ENCODE results near the gene ABLIM2.

DNA sequence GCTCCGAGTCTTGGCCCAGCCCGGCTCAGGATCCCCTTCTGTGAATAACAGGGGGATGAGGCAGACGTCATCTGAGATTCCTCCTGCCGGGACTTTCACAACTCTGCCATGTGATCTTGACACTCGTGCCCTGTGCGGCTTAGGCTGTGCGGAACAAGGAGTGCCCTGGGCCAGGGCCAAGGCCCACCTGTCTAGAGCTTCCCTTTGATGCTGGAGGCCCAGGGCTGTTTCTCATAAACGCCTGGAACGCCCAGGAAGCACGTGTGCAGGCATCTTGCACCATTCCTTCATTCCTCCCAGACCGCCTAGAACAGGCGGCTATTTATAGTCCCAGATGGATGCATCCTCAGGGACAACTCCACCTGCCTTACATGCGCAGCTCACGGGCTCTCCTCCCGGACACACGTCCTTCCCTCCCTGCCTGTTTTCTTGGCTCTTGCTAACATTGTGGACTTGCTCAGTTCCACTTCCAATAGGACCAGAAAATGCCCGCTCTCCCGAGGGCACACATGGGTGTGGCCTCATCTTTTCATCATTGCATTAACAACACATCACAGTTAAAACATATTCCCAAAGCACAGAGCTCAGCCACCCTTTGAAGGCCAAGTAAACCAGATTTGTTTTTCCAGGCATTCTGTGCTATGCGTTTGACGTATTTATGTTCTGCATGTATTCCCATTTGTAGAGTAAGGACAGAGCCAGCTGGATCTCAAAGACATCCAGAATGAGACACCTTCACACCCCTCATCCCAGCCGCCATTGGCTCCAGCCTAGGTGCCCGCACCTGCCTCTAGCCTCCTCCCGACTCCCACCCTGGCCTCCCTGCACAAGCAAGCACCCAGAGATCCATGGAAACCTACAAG is 57.2 kb downstream of the ABLIM2 start:
- TF ChIP-seq, protein P1, sequence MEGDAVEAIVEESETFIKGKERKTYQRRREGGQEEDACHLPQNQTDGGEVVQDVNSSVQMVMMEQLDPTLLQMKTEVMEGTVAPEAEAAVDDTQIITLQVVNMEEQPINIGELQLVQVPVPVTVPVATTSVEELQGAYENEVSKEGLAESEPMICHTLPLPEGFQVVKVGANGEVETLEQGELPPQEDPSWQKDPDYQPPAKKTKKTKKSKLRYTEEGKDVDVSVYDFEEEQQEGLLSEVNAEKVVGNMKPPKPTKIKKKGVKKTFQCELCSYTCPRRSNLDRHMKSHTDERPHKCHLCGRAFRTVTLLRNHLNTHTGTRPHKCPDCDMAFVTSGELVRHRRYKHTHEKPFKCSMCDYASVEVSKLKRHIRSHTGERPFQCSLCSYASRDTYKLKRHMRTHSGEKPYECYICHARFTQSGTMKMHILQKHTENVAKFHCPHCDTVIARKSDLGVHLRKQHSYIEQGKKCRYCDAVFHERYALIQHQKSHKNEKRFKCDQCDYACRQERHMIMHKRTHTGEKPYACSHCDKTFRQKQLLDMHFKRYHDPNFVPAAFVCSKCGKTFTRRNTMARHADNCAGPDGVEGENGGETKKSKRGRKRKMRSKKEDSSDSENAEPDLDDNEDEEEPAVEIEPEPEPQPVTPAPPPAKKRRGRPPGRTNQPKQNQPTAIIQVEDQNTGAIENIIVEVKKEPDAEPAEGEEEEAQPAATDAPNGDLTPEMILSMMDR (IDR thresholded peaks at IDR 0.05; ENCODE audit: insufficient read depth, low read length, poor library complexity, severe bottlenecking): no peak
- TF ChIP-seq EZH2phosphoT487 (conservative IDR thresholded peaks at IDR 0.05; ENCODE audit: low read length): no peak
